Upper lobe of left lung (tissue), 6 donors: ENCODE results near the gene TRIM17. TPM values are rescaled to one million over a fixed set of nuclear protein-coding genes. Genes with fewer than 3 reads are reported as not detected.

Experiments used
- ATAC-seq, 2 donors: fragments of 200-7000 bp; cut with Tn5 transposase; one replicate each; pipeline ENCODE4 v1.9.1; 2022; ENCODE audit warnings: mild to moderate bottlenecking in 2 of 2, moderate library complexity in 2 of 2; ENCODE audit not compliant: low FRiP score in 2 of 2
- DNase-seq, 2 donors: peaks; one replicate each; pipeline ENCODE4 v3.0.0-alpha.2; 2019 to 2020
- H3K27ac ChIP-seq, 4 donors: fragments of 200-600 bp; sonication (generic); one replicate each; pipeline ENCODE4 v1.5.1; 2016 to 2019
- H3K27me3 ChIP-seq, 4 donors: fragments of 200-600 bp; sonication (generic); one replicate each; pipeline ENCODE4 v1.5.1; 2017 to 2019
- H3K36me3 ChIP-seq, 4 donors: fragments of 200-600 bp; sonication (generic); one replicate each; pipeline ENCODE4 v1.5.1; 2016 to 2019
- H3K4me1 ChIP-seq, 4 donors: fragments of 200-600 bp; sonication (generic); one replicate each; pipeline ENCODE4 v1.5.1; 2018 to 2019
- H3K4me3 ChIP-seq, 4 donors: fragments of 200-600 bp; sonication (generic); one replicate each; pipeline ENCODE4 v1.5.1; 2017 to 2019; ENCODE audit warnings: mild to moderate bottlenecking in 2 of 4, moderate library complexity in 1 of 4
- H3K9me3 ChIP-seq, 4 donors: fragments of 200-600 bp; sonication (generic); one replicate each; pipeline ENCODE4 v1.5.1; 2018 to 2019
- EP300 ChIP-seq, 4 donors: sonication (generic); formaldehyde crosslinking; IDR thresholded peaks; one replicate each; pipeline ENCODE4 v1.5.1; 2017; ENCODE audit warnings: antibody characterized with exemption in 4 of 4, control low read depth in 2 of 4
- POLR2A ChIP-seq, 4 donors: fragments of 450-650 bp; IDR thresholded peaks; one replicate each; pipeline ENCODE4 v1.5.1; 2016 to 2017; ENCODE audit warnings: antibody characterized with exemption in 4 of 4, mild to moderate bottlenecking in 2 of 4
- POLR2AphosphoS5 ChIP-seq, 2 donors: sonication (generic); formaldehyde crosslinking; IDR thresholded peaks; one replicate each; pipeline ENCODE4 v1.5.1; 2017; ENCODE audit warnings: antibody characterized with exemption in 2 of 2
- WGBS, 2 donors: methylation state at CpG; one replicate each; pipeline ENCODE4 v1.1.5; 2017 to 2018; 5-methylcytosine and 5-hydroxymethylcytosine counted together
- total RNA-seq, 6 donors: library from RNA; depleted of rRNA in 4 of 6; stranded (reverse); fragments of >200 nt in 4 of 6; gene quantifications; one replicate each; pipeline versions ENCODE4 v1.1.0 to v1.2.1, GENCODE V29; 2016 to 2021
- TF ChIP-seq, protein P1 (sequence below), 6 experiments: fragments of 450-650 bp in 4 of 6; fragments of 200-600 bp in 2 of 6; sonication (generic) in 2 of 6; IDR thresholded peaks; one replicate each; pipeline ENCODE4 v1.5.1; 2016 to 2019; ENCODE audit warnings: antibody characterized with exemption in 6 of 6
- donor health status: DM: no; HTN: no; CAD: no; lungs with moderate emphysema.
- donor health status: DM: no; HTN: yes; CAD: no; lungs with severe emphysema.

The TRIM17 gene
- total RNA-seq, 6 donors from 2014 or later: 1.2 to 21.0 (median 2.4) TPM

DNA sequence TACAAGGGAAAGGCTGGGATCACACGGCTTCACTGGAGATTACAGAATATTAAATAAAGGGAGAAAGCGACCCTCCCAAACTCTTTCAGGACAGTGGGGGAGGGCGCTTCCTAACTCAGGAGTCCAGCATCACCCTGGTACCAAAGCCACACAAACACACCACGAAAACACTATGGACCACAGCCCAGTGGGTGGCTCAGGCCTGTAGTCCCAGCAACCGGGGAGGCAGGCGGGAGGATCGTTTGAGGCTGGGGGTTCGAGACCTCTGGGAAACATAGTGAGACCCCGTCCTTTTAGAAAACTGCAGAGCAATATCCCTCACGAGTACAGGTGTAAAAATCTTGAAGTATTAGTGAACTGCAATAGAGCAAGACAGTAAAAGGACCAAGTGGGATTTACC lies 26.0 kb downstream of the TRIM17 start:
- ATAC-seq: no peak
- Histone ChIP-seq H3K27me3 (no peaks in the 10 kb centered on the region), H3K4me1 (peaks cover 0 to 12% (median 4%) of the 10 kb centered on the region in 4 donors), H3K4me3 (no peak overlapping the region), H3K36me3 (peaks cover 9 to 31% (median 23%) of the 10 kb centered on the region in 4 donors), H3K9me3 (no peaks in the 10 kb centered on the region), H3K27ac (no peak overlapping the region)
- WGBS, 2 donors: 87 to 90% methylated on average over 10 of the region's 10 CpGs
- DNase-seq: no peak
- TF ChIP-seq POLR2AphosphoS5 (IDR thresholded peaks at IDR 0.05): no peak
- no peak for TF ChIP-seq POLR2A (IDR thresholded peaks at IDR 0.05)
- TF ChIP-seq, protein P1, sequence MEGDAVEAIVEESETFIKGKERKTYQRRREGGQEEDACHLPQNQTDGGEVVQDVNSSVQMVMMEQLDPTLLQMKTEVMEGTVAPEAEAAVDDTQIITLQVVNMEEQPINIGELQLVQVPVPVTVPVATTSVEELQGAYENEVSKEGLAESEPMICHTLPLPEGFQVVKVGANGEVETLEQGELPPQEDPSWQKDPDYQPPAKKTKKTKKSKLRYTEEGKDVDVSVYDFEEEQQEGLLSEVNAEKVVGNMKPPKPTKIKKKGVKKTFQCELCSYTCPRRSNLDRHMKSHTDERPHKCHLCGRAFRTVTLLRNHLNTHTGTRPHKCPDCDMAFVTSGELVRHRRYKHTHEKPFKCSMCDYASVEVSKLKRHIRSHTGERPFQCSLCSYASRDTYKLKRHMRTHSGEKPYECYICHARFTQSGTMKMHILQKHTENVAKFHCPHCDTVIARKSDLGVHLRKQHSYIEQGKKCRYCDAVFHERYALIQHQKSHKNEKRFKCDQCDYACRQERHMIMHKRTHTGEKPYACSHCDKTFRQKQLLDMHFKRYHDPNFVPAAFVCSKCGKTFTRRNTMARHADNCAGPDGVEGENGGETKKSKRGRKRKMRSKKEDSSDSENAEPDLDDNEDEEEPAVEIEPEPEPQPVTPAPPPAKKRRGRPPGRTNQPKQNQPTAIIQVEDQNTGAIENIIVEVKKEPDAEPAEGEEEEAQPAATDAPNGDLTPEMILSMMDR (IDR thresholded peaks at IDR 0.05): no peak
- TF ChIP-seq EP300 (IDR thresholded peaks at IDR 0.05): no peak

DNA sequence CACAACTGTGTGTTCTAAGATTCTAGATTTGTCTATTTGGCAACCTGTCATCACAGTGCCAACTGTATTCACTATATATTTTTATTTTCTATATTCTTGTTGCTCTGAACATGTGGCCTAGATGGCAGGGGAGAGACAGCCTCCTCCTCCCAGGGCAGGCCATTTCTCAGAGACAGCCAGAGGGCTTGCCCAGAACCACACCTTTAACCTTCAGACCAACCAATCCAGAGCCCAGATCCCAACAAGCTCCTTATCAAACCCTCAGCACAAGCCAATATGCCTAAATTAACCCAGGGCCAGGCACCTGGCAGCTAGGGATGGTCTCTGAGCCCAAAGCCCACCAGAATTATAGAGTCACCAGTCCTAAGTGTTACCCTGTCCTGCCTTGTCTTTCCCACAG lies 29.3 kb downstream of the TRIM17 start:
- Histone ChIP-seq H3K36me3 (peaks cover 0 to 6% (median 1%) of the 10 kb centered on the region in 4 donors), H3K27me3 (no peaks in the 10 kb centered on the region), H3K9me3 (no peaks in the 10 kb centered on the region), H3K27ac (no peak overlapping the region), H3K4me3 (no peak overlapping the region), H3K4me1 (no peaks in the 10 kb centered on the region)
- no peak for DNase-seq
- TF ChIP-seq POLR2A (IDR thresholded peaks at IDR 0.05): no peak
- no peak for TF ChIP-seq POLR2AphosphoS5 (IDR thresholded peaks at IDR 0.05)
- TF ChIP-seq, protein P1 (IDR thresholded peaks at IDR 0.05): no peak
- TF ChIP-seq EP300 (IDR thresholded peaks at IDR 0.05): no peak
- no peak for ATAC-seq

DNA sequence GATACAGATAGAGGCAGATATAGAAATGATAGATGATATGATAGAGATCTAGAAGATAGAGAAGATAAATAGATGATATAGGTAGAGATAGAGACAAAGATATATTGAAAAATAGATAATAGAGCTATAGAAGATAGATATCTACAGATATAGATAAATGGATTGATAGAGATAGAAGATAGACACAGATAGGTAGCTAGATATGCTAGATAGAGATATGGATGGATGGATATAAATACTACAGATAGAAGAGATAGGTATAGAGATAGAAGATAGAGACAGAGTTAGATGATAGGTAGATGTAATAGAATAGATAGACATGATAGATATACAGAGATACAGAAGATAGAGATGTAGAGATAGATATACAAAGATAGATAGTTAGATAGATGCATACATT lies 31.4 kb downstream of the TRIM17 start:
- Histone ChIP-seq H3K27ac (no peak overlapping the region), H3K36me3 (no peaks in the 10 kb centered on the region), H3K4me3 (no peak overlapping the region), H3K27me3 (no peaks in the 10 kb centered on the region), H3K9me3 (no peaks in the 10 kb centered on the region), H3K4me1 (no peaks in the 10 kb centered on the region)
- no peak for TF ChIP-seq EP300 (IDR thresholded peaks at IDR 0.05)
- TF ChIP-seq POLR2A (IDR thresholded peaks at IDR 0.05): no peak
- TF ChIP-seq, protein P1 (IDR thresholded peaks at IDR 0.05): no peak
- no peak for TF ChIP-seq POLR2AphosphoS5 (IDR thresholded peaks at IDR 0.05)
- no peak for DNase-seq
- ATAC-seq: no peak

DNA sequence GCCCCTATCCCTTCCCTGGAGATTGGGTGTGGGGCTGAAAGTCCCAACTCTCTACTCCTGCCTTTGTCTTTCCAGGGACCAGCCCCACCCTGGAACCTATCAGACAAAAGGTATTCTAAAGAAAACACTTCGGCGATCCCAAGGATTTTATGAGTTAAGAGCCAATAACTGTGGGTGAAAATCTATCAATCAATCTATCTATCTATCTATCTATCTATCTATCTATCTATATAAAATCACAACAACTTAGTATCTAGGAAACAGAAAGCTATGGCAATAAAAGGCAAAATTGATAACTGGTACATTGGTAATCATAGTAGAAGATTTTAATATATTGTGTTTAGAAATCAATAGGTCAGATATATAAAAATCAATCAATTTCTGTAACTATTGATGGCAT lies 32.9 kb downstream of the TRIM17 start:
- ATAC-seq (no peak), DNase-seq (no peak)
- no peaks in the 10 kb centered on the region for H3K9me3 ChIP-seq
- TF ChIP-seq POLR2A (IDR thresholded peaks at IDR 0.05): no peak
- TF ChIP-seq, protein P1 (IDR thresholded peaks at IDR 0.05): no peak
- TF ChIP-seq EP300 (IDR thresholded peaks at IDR 0.05): no peak
- TF ChIP-seq POLR2AphosphoS5 (IDR thresholded peaks at IDR 0.05): no peak
- 88 to 95% methylated on average over 2 of the region's 2 CpGs for WGBS, 2 donors
- no peak overlapping the region for H3K4me3 ChIP-seq
- no peaks in the 10 kb centered on the region for H3K27me3 ChIP-seq
- no peak overlapping the region for H3K27ac ChIP-seq
- H3K36me3 ChIP-seq: no peaks in the 10 kb centered on the region
- H3K4me1 ChIP-seq: peaks cover 0 to 8% (median 6%) of the 10 kb centered on the region in 4 donors

DNA sequence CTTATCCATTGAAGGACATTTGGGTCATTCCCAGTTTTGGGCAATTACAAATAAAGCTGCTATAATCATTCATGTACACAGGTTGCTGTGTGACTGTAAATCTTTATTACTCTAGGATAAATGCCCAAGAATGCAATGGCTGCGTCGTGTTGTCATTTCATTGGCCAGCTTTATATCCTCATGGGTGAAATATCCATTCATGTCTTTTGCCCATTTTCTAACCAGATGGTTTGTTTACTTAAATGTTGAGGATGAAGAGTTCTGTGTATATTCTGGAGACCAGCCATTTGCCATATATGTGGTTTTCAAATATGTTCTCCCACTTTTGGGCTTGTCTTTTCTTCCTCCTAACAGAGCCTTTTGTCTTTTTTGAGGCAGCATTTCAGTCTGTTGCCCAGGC lies 35.3 kb downstream of the TRIM17 start:
- Histone ChIP-seq H3K36me3 (no peaks in the 10 kb centered on the region), H3K4me3 (no peak overlapping the region), H3K27me3 (no peaks in the 10 kb centered on the region), H3K27ac (no peak overlapping the region), H3K9me3 (no peaks in the 10 kb centered on the region), H3K4me1 (peaks cover 0 to 18% (median 12%) of the 10 kb centered on the region in 4 donors)
- TF ChIP-seq POLR2A (IDR thresholded peaks at IDR 0.05) (no peak), EP300 (IDR thresholded peaks at IDR 0.05) (no peak), POLR2AphosphoS5 (IDR thresholded peaks at IDR 0.05) (no peak)
- TF ChIP-seq, protein P1 (IDR thresholded peaks at IDR 0.05): no peak
- no peak for ATAC-seq
- DNase-seq: no peak
- WGBS, 2 donors: 83 to 88% methylated on average over 2 of the region's 2 CpGs
